GM23248 (cell line): ENCODE measurements around the gene COL12A1. TPM values are rescaled to one million over a fixed set of nuclear protein-coding genes. Genes with fewer than 3 reads are reported as not detected.

Source experiments
- DNase-seq: peaks from one replicate; pipeline ENCODE4 v3.0.0-alpha.2; 2015
- H2AFZ ChIP-seq: fragments of 200-600 bp; sonication (generic); 2 replicates; pipeline ENCODE4 v1.6.1; 2016; ENCODE audit warnings: antibody characterized with exemption
- H3F3A ChIP-seq: fragments of 200-600 bp; sonication (generic); 2 replicates; pipeline ENCODE4 v1.6.1; 2016; ENCODE audit warnings: mild to moderate bottlenecking, antibody characterized with exemption, mixed run types; ENCODE audit not compliant: insufficient read depth
- H3K27ac ChIP-seq: fragments of 200-600 bp; sonication (generic); 2 replicates; pipeline ENCODE4 v1.5.1; 2016; ENCODE audit warnings: mild to moderate bottlenecking
- H3K27me3 ChIP-seq: fragments of 200-600 bp; sonication (generic); replicated peaks from 2 replicates; pipeline ENCODE4 v1.6.1; 2016; ENCODE audit warnings: mild to moderate bottlenecking; ENCODE audit not compliant: insufficient read depth
- H3K36me3 ChIP-seq: fragments of 200-600 bp; sonication (generic); 2 replicates; pipeline ENCODE4 v1.6.1; 2016; ENCODE audit warnings: low read depth, mild to moderate bottlenecking
- H3K4me1 ChIP-seq: fragments of 200-600 bp; sonication (generic); 2 replicates; pipeline ENCODE4 v1.6.1; 2016; ENCODE audit warnings: mild to moderate bottlenecking; ENCODE audit not compliant: insufficient read depth
- H3K4me2 ChIP-seq: fragments of 200-600 bp; sonication (generic); one replicate; pipeline ENCODE4 v1.6.1; 2016; ENCODE audit warnings: mild to moderate bottlenecking; ENCODE audit not compliant: unreplicated experiment
- H3K4me3 ChIP-seq: fragments of 200-600 bp; sonication (generic); 2 replicates; pipeline ENCODE4 v1.5.1; 2016; ENCODE audit warnings: mild to moderate bottlenecking
- H3K79me2 ChIP-seq: fragments of 200-600 bp; sonication (generic); 2 replicates; pipeline ENCODE4 v1.6.1; 2016; ENCODE audit warnings: mild to moderate bottlenecking; ENCODE audit not compliant: insufficient read depth
- H3K9ac ChIP-seq: fragments of 200-600 bp; sonication (generic); 2 replicates; pipeline ENCODE4 v1.6.1; 2016; ENCODE audit warnings: mild to moderate bottlenecking
- H3K9me2 ChIP-seq: fragments of 200-600 bp; sonication (generic); 2 replicates; pipeline ENCODE4 v1.6.1; 2016; ENCODE audit warnings: mixed run types, mild to moderate bottlenecking, moderate library complexity; ENCODE audit not compliant: insufficient read depth
- H3K9me3 ChIP-seq: fragments of 200-600 bp; sonication (generic); one replicate; pipeline ENCODE4 v1.6.1; 2017; ENCODE audit warnings: low read depth
- H4K20me1 ChIP-seq: fragments of 200-600 bp; sonication (generic); 2 replicates; pipeline ENCODE4 v1.6.0; 2016; ENCODE audit not compliant: insufficient read depth
- EZH2 ChIP-seq: fragments of 200-600 bp; sonication (generic); IDR thresholded peaks from 2 replicates; pipeline ENCODE4 v1.6.1; 2018; ENCODE audit warnings: antibody characterized with exemption, mild to moderate bottlenecking; ENCODE audit not compliant: insufficient read depth, poor library complexity, severe bottlenecking
- EZH2phosphoT487 ChIP-seq: fragments of 200-600 bp; sonication (generic); IDR thresholded peaks from 2 replicates; pipeline ENCODE4 v1.6.1; 2018; ENCODE audit warnings: antibody characterized with exemption, moderate library complexity, mild to moderate bottlenecking, low read depth; ENCODE audit not compliant: insufficient read depth
- WGBS, 2 experiments: methylation state at CpG; one replicate each; pipeline ENCODE4 v1.1.6; 2015 to 2017; ENCODE audit warnings: low lambda C conversion rate in 2 of 2, low coverage in 1 of 2; ENCODE audit errors: missing lambda C conversion rate in 2 of 2; 5-methylcytosine and 5-hydroxymethylcytosine counted together
- in situ Hi-C: fragments of 300-500 bp; cut with MboI; formaldehyde crosslinking; loops from 2 replicates; pipeline ENCODE4 v1.15.0; 2020
- polyA plus RNA-seq: library from polyadenylated mRNA; unstranded; fragments of >200 nt; fragmentation: Nextera tagmentation; extraction: Ambion mirVana; gene quantifications from 2 replicates; pipeline ENCODE4 v1.2.1, GENCODE V29; 2016
- total RNA-seq: library from RNA; depleted of rRNA; stranded (reverse); fragments of >200 nt; shearing (Covaris generic); gene quantifications from 2 replicates; pipeline ENCODE4 v1.2.3, GENCODE V29; 2014

The COL12A1 gene
- total and polyA plus RNA-seq, 2 experiments from 2014 or later, result 253 to 1,033 TPM

- Histone ChIP-seq H3K9ac (peak overlapping the region; percentile 45), H2AFZ (no peak overlapping the region), H3K9me3 (no peaks in the 10 kb centered on the region), H3K4me2 (peak overlapping the region; percentile 16), H3K9me2 (no peaks in the 10 kb centered on the region), H3K4me3 (no peak overlapping the region), H4K20me1 (peaks cover 5% of the 10 kb centered on the region; the same call in 1 of the 2 replicates), H3K4me1 (peaks cover 49% of the 10 kb centered on the region), H3K36me3 (peaks cover 88% of the 10 kb centered on the region), H3K27ac (peak overlapping the region; percentile 42), H3K79me2 (peaks cover 86% of the 10 kb centered on the region), H3F3A (peaks cover 83% of the 10 kb centered on the region), H3K27me3 (no peaks in the 10 kb centered on the region)
- DNase-seq, result peak; percentile 46
- TF ChIP-seq EZH2 (no peak), EZH2phosphoT487 (no peak)
- WGBS, 2 experiments, result 35 to 48% methylated on average over 2 of the region's 2 CpGs
- in situ Hi-C loops, result no loop called here
Measured at GRCh38 chr6:75167851-75168250, 38.0 kb downstream of the COL12A1 start.

DNA sequence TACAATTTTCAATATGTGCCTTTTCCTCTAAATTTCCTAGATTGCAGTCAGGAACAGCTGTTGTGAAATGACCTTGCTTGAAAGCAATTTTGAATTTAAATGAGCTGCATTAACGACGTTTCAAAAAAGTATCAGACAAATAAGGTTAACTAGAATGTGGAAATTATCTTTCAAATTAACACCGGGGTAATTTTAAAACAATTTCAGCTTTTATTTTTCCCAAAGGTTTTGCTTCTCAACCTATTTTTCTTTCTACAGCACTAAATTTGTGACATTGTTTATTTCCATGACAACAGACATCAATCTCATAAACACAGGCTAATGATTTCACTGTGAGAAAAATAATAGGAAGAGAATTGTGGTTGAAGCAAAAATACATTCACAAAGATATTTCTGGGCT lies 38.5 kb downstream of the COL12A1 start:
- H3K4me2 ChIP-seq, result peak overlapping the region; percentile 16
- no peaks in the 10 kb centered on the region for H3K27me3 ChIP-seq
- no peaks in the 10 kb centered on the region for H3K9me3 ChIP-seq
- peaks cover 88% of the 10 kb centered on the region for H3K36me3 ChIP-seq
- H4K20me1 ChIP-seq, result 0 out of 2 replicates have a peak, but pooled peaks cover 5% of the 10 kb centered on the region
- TF ChIP-seq EZH2phosphoT487 (no peak), EZH2 (no peak)
- H3K9me2 ChIP-seq, result no peaks in the 10 kb centered on the region
- H3K9ac ChIP-seq, result peak overlapping the region; percentile 45
- H3K4me1 ChIP-seq, result peaks cover 48% of the 10 kb centered on the region
- no peak overlapping the region for H3K4me3 ChIP-seq
- H2AFZ ChIP-seq, result no peak overlapping the region
- peak; percentile 46 for DNase-seq
- WGBS, 2 experiments, result 10 to 13% methylated on average over 3 of the region's 3 CpGs
- in situ Hi-C loops, result no loop called here
- H3K27ac ChIP-seq, result peak overlapping the region; percentile 42
- peaks cover 83% of the 10 kb centered on the region for H3F3A ChIP-seq
- H3K79me2 ChIP-seq, result peaks cover 86% of the 10 kb centered on the region

DNA sequence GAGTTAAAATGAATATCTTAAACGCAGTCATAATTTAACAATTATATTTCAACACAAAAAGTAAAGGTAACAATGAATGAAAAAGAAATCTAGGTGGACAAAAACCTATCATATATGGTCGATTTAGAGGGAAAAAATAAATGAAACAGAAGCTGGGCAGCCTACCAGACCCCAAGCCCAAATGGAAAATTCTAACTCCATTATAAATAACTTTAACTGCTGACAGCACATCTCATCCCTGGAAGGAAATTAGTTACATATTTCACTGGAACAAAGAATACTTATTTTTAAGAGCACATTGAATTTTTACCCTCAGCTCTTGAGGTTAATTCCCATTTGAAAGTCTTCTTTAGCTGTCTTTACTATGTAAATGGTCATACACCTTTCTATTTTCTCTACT lies 39.1 kb downstream of the COL12A1 start:
- DNase-seq, result no peak
- H3K27ac ChIP-seq, result peak overlapping the region; percentile 42
- 10 to 28% methylated on average over 2 of the region's 2 CpGs for WGBS, 2 experiments
- 0 out of 2 replicates have a peak, but pooled peaks cover 5% of the 10 kb centered on the region for H4K20me1 ChIP-seq
- peaks cover 43% of the 10 kb centered on the region for H3K4me1 ChIP-seq
- no peaks in the 10 kb centered on the region for H3K9me2 ChIP-seq
- peaks cover 92% of the 10 kb centered on the region for H3K79me2 ChIP-seq
- in situ Hi-C loops, result no loop called here
- no peak overlapping the region for H2AFZ ChIP-seq
- peaks cover 82% of the 10 kb centered on the region for H3K36me3 ChIP-seq
- no peaks in the 10 kb centered on the region for H3K9me3 ChIP-seq
- no peaks in the 10 kb centered on the region for H3K27me3 ChIP-seq
- H3F3A ChIP-seq, result peaks cover 86% of the 10 kb centered on the region
- H3K4me2 ChIP-seq, result peak overlapping the region; percentile 16
- peak overlapping the region; percentile 45 for H3K9ac ChIP-seq
- H3K4me3 ChIP-seq, result no peak overlapping the region
- TF ChIP-seq EZH2phosphoT487 (no peak), EZH2 (no peak)

DNA sequence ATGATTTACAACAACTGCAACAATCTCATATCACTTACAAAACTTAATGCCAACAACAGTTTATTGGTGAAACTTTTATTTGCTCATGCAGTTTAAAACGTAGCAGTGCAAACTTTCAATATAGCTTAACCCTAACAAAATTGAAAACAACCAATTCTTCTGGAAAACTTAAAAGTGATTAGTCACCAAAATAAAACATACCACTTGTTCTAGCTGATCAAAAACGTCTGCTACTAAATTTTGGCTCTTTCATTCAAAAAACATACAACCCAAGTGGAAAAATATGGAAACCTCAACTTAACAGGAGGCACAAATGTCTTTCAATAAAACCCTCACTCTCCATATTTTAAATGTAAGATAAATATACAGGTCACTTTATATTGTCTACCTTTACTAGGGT lies 39.6 kb downstream of the COL12A1 start:
- no peaks in the 10 kb centered on the region for H3K9me2 ChIP-seq
- in situ Hi-C loops, result no loop called here
- no peaks in the 10 kb centered on the region for H3K27me3 ChIP-seq
- peaks cover 38% of the 10 kb centered on the region for H3K4me1 ChIP-seq
- no peak for DNase-seq
- no peak overlapping the region for H2AFZ ChIP-seq
- peak overlapping the region; percentile 16 for H3K4me2 ChIP-seq
- peaks cover 80% of the 10 kb centered on the region for H3F3A ChIP-seq
- WGBS, 2 experiments, result 17 to 21% methylated on average over 2 of the region's 2 CpGs
- no peak overlapping the region for H3K9ac ChIP-seq
- H3K36me3 ChIP-seq, result peaks cover 77% of the 10 kb centered on the region
- H3K27ac ChIP-seq, result peak overlapping the region; percentile 42
- no peak for TF ChIP-seq EZH2phosphoT487
- TF ChIP-seq EZH2, result no peak
- H4K20me1 ChIP-seq, result 0 out of 2 replicates have a peak, but pooled peaks cover 5% of the 10 kb centered on the region
- peaks cover 93% of the 10 kb centered on the region for H3K79me2 ChIP-seq
- H3K4me3 ChIP-seq, result no peak overlapping the region
- no peaks in the 10 kb centered on the region for H3K9me3 ChIP-seq

- peak overlapping the region; percentile 1; the same call in 1 of the 2 replicates for H3K27ac ChIP-seq
- in situ Hi-C loops, result no loop called here
- no peak overlapping the region for H3K4me3 ChIP-seq
- TF ChIP-seq EZH2, result no peak
- no peak for TF ChIP-seq EZH2phosphoT487
- no peaks in the 10 kb centered on the region for H3K9me3 ChIP-seq
- peaks cover 88% of the 10 kb centered on the region for H3K79me2 ChIP-seq
- no peak overlapping the region for H3K4me2 ChIP-seq
- H3K36me3 ChIP-seq, result peaks cover 65% of the 10 kb centered on the region
- no peaks in the 10 kb centered on the region for H3K27me3 ChIP-seq
- H3F3A ChIP-seq, result peaks cover 78% of the 10 kb centered on the region
- DNase-seq, result no peak
- H3K9ac ChIP-seq, result no peak overlapping the region
- no peak overlapping the region for H2AFZ ChIP-seq
- peaks cover 26% of the 10 kb centered on the region for H3K4me1 ChIP-seq
- H4K20me1 ChIP-seq, result peaks cover 12% of the 10 kb centered on the region; the same call in 1 of the 2 replicates
- no peaks in the 10 kb centered on the region for H3K9me2 ChIP-seq
Measured at GRCh38 chr6:75158176-75158575, 47.7 kb downstream of the COL12A1 start.
